Bronchial epithelial cell (primary cell): ENCODE data around the gene IGF1. TPM values are rescaled to one million over a fixed set of nuclear protein-coding genes. Genes with fewer than 3 reads are reported as not detected.
A peak's percentile ranks its signal among the peaks of the same experiment; 100 is the strongest.

ENCODE experiments used
- DNase-seq: peaks from one replicate; pipeline ENCODE4 v3.0.0-alpha.2; 2010; ENCODE audit warnings: low read depth
- FAIRE-seq: peaks from 2 replicates; lab custom pipeline; 2011; peaks lifted over from hg19 to GRCh38; lab: Jason Lieb, UNC
- H3K27me3 ChIP-seq: 2 replicates; pipeline ENCODE4 v1.5.1; 2011; ENCODE audit warnings: low read length; ENCODE audit not compliant: control insufficient read depth, insufficient read depth
- H3K36me3 ChIP-seq: 2 replicates; pipeline ENCODE4 v1.5.1; 2011; ENCODE audit warnings: low read length; ENCODE audit not compliant: control insufficient read depth, insufficient read depth
- H3K4me3 ChIP-seq: 2 replicates; pipeline ENCODE4 v1.5.1; 2011; ENCODE audit warnings: mild to moderate bottlenecking, low read depth, low read length, control low read depth
- CTCF ChIP-seq: IDR thresholded peaks from 2 replicates; pipeline ENCODE4 v1.5.1; 2011; ENCODE audit warnings: mild to moderate bottlenecking, moderate library complexity, low read length, control low read depth, inconsistent platforms; ENCODE audit not compliant: insufficient read depth, severe bottlenecking
- total RNA-seq: library from RNA; depleted of rRNA; stranded (reverse); fragments of >200 nt; gene quantifications from 2 replicates; pipeline ENCODE4 v1.2.1, GENCODE V29; 2014

The IGF1 gene
- total RNA-seq, 1 donor from 2014 or later = 0.26 TPM

- Histone ChIP-seq H3K27me3 (no peaks in the 10 kb centered on the region), H3K4me3 (no peak overlapping the region), H3K36me3 (no peaks in the 10 kb centered on the region)
- FAIRE-seq = no peak
- TF ChIP-seq CTCF = no peak
- DNase-seq = no peak
Observed at GRCh38 chr12:102379346-102380162, 100.8 kb downstream of the IGF1 start.

DNA sequence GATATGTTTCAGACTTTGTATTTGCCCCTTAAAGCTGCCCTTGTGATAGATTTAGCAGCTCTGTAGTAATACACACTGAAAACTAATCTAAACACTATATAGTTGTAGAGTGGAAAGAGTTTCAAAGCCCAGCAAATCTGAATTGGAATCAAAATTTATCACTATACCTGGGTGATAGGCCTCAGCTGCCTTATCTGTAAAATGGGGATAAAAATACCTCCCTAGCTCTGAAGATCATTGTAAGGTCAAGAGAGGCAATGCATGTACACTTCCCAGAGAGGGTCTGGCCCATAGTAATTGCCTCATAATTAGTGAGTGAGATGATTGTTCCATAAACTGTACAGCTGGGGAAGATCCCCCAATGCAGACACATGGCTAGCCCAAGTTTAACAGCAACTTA, 103.6 kb downstream of the IGF1 start:
- FAIRE-seq (no peak), DNase-seq (no peak)
- Histone ChIP-seq H3K27me3 (no peaks in the 10 kb centered on the region), H3K4me3 (no peak overlapping the region), H3K36me3 (no peaks in the 10 kb centered on the region)
- no peak for TF ChIP-seq CTCF

GRCh38 chr12:102376181-102376747, 104.1 kb downstream of the IGF1 start:
- FAIRE-seq = peak; percentile 7
- Histone ChIP-seq H3K36me3 (no peaks in the 10 kb centered on the region), H3K4me3 (no peak overlapping the region), H3K27me3 (no peaks in the 10 kb centered on the region)
- no peak for TF ChIP-seq CTCF
- DNase-seq = peak; percentile 3

- no peak for FAIRE-seq
- no peaks in the 10 kb centered on the region for H3K36me3 ChIP-seq
- DNase-seq = no peak
- no peaks in the 10 kb centered on the region for H3K27me3 ChIP-seq
- H3K4me3 ChIP-seq = no peak overlapping the region
- TF ChIP-seq CTCF = no peak
Observed at GRCh38 chr12:102374190-102374589, 106.2 kb downstream of the IGF1 start.

GRCh38 chr12:102372087-102372486, 108.3 kb downstream of the IGF1 start:
- no peaks in the 10 kb centered on the region for H3K36me3 ChIP-seq
- no peaks in the 10 kb centered on the region for H3K27me3 ChIP-seq
- TF ChIP-seq CTCF = no peak
- no peak overlapping the region for H3K4me3 ChIP-seq
- FAIRE-seq (no peak), DNase-seq (no peak)
